Epithelial cell of proximal tubule (primary cell): ENCODE results near the gene ASMTL. TPM values are rescaled to one million over a fixed set of nuclear protein-coding genes. Genes with fewer than 3 reads are reported as not detected.
"Not testable (repeated sequence)": the region's sequence is repeated elsewhere in the genome, so short reads cannot be mapped to it uniquely, and the experiment has no call there.

ENCODE experiments used
- DNase-seq: peaks from one replicate; pipeline ENCODE4 v3.0.0-alpha.2; 2011; ENCODE audit warnings: low read depth
- H3K4me3 ChIP-seq: 2 replicates; pipeline ENCODE4 v1.5.1; 2011; ENCODE audit warnings: low read depth, mild to moderate bottlenecking, low read length
- total RNA-seq: library from RNA; depleted of rRNA; stranded (reverse); fragments of >200 nt; gene quantifications from 2 replicates; pipeline ENCODE4 v1.2.3, GENCODE V29; 2015
- TF ChIP-seq, protein P1 (sequence below): conservative IDR thresholded peaks from 2 replicates; pipeline ENCODE4 v1.5.1; 2012; ENCODE audit warnings: low read depth, mild to moderate bottlenecking, low read length

Gene ASMTL
- total RNA-seq, 1 donor from 2014 or later = 14.4 TPM

DNA sequence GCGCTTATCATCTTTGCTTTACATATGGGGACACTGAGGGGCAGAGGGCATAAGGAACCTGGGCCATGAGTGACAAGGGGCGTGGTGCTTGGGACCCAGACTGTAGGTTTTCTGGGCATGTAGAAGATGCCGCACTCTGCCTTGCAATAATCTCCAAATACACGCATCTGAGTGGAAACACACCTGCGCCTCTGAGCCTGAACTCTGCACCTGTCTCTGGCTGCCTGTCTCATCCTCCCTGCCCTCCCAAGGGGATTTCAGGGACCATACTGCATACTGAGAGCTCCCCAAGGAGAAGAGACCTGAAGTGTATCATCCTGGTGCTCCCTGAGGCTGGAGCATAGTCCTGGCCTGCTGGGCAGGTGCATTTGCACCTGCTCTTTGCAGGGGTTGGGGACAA is 34.7 kb upstream of the ASMTL start:
- DNase-seq = no peak
- TF ChIP-seq, protein P1, sequence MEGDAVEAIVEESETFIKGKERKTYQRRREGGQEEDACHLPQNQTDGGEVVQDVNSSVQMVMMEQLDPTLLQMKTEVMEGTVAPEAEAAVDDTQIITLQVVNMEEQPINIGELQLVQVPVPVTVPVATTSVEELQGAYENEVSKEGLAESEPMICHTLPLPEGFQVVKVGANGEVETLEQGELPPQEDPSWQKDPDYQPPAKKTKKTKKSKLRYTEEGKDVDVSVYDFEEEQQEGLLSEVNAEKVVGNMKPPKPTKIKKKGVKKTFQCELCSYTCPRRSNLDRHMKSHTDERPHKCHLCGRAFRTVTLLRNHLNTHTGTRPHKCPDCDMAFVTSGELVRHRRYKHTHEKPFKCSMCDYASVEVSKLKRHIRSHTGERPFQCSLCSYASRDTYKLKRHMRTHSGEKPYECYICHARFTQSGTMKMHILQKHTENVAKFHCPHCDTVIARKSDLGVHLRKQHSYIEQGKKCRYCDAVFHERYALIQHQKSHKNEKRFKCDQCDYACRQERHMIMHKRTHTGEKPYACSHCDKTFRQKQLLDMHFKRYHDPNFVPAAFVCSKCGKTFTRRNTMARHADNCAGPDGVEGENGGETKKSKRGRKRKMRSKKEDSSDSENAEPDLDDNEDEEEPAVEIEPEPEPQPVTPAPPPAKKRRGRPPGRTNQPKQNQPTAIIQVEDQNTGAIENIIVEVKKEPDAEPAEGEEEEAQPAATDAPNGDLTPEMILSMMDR = no peak
- H3K4me3 ChIP-seq = no peak overlapping the region

DNA sequence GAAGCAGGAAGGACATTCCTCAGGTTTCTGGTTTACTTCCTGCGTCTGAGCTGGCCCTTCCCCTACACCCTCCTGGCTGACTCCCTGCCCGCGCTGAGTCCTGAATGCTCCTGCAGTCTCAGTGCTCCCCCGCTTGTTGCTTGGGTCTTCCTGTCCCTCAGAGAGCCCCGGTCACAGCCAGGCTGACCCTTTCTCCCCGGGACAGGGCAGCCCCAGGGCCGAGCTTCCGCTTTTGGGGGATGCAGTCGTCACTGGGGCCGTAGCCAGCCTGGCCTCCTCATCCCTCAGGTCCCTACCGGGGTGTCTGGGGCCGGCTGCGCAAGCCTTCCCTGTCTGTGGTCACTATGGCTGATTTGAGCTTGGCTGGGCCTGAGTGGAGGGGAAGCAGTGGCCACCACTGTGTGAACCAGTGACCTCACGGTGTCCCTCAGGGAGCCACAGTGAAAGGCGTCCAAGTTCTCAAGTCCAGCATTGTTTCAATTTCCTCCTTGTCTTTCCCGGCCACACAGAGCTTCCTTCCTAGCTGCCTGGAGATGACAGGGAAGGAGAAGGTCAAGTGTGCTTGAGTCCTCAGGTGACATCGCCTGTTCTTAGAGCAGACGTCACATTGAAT is 34.1 kb upstream of the ASMTL start:
- DNase-seq = no peak
- no peak overlapping the region for H3K4me3 ChIP-seq
- TF ChIP-seq, protein P1 = no peak

DNA sequence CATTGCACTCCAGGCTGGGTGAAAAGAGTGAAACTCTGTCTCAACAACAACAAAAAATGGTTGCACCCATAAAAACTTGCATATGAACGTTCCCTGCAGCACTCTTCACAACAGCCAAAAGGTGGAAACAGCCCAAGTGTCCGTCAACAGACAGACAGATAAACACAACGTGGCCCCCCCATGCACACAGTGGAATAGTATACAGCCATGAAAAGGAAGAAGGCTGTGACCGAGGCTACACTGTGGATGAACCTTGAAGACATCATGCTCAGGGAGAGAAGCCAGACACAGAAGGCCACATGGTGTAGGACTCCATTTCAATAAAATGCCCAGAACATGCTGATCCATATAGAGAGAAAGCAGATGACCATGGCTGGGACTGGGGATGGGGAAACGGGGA is 33.5 kb upstream of the ASMTL start:
- no peak overlapping the region for H3K4me3 ChIP-seq
- TF ChIP-seq, protein P1 = no peak
- no peak for DNase-seq

GRCh38 chrX:1485033-1485432 is 32.3 kb upstream of the ASMTL start:
- TF ChIP-seq, protein P1 = no peak
- no peak overlapping the region for H3K4me3 ChIP-seq
- DNase-seq = no peak

- no peak overlapping the region for H3K4me3 ChIP-seq
- DNase-seq = no peak
- TF ChIP-seq, protein P1 = no peak
These were observed 31.9 kb upstream of the ASMTL start for GRCh38 chrX:1484638-1485019.

DNA sequence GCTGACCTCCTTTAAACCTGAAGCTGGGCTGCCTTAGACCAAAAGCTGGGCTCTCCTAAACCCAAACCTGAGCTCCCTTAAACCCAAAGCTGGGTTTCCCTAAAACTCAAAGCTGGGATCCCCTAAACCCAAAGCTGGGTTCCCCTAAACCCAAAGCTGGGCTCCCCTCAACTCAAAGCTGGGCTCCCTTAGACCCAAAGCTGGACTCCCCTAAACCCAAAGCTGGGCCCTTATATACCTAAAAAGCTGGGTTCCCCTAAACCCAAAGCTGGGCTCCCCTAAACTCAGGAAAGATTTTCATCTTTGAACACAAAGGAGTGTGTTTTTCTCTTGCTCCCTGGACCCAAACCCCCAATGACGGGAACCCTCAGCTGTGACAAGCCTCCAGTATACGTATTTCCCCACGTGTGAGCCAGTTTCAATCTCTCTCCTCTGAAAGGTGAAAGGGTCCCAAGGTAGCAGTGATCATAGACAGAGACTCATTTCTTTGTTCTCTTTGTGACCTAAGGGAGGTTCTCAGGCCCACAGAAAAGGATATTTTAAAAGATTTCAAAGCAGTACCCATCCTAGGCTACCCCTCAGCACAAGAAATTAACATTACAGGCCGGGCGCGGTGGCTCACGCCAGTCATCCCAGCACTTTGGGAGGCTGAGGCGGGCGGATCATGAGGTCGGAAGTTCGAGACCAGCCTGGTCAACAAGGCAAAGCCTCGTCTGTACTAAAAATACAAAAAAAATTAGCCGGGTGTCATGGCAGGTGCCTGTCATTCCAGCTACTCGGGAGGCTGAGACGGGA is 31.3 kb upstream of the ASMTL start:
- TF ChIP-seq, protein P1 = no peak
- H3K4me3 ChIP-seq = no peak overlapping the region
- no peak for DNase-seq

GRCh38 chrX:1482530-1482928 is 29.8 kb upstream of the ASMTL start:
- not testable (repeated sequence) for H3K4me3 ChIP-seq, DNase-seq
